Measurements from ENCODE around the gene COL23A1. TPM values are rescaled to one million over a fixed set of nuclear protein-coding genes. Genes with fewer than 3 reads are reported as not detected.

COL23A1 gene
- under 1 TPM in 1 of 2 experiments, not detected in 1; 0.15 TPM for total RNA-seq

DNA sequence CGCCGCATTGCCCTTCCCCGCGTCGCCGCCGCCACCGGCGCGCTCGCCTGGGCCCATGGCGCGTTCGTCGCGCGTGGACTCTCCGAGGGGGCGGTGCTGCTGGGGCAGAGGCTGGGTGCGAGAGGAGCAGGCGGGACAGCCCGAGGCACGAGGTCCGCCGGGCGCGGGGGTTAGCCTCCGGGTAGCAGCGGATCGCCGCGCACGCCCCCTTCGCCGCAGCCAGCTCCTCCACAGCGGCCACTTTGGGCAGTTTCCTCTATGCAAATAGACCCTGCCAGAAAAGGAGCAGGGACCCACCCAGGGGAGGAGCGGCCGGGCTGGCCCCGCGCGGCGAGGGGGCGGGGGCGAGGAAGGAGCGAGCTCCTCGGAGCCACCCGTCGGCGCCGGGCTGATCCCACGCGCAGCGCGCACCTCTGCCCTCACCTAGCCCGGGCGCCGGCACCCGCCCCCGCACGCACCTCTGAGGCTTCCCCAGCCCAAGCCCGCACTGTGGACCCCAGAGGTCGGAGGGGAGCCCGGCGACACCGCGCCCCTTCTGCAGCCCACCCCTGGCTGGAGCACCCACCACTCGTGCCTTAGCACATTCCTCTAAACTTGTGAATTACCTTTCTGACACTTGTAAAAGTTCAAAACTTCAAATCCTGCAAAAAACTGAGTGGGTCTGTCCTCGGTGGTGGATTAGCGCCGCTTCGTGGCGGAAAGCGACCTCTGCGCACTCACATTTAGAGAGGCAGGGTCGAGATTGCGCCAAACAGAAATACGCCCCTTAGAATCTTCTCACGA is at the start of gene COL23A1:
COL23A1 (minus strand) TSS at position 253 of the 783 bp plus-strand sequence.
- peaks cover 15% of the 10 kb centered on the region for H3K36me3 Mint-ChIP-seq
- H3K27me3 Mint-ChIP-seq, result peaks cover 41% of the 10 kb centered on the region
- peaks cover 16% of the 10 kb centered on the region for H3K9me3 Mint-ChIP-seq
- peak within 1 kb of the TSS; percentile 37 for H3K4me3 Mint-ChIP-seq
- CTCF ChIA-PET, result interaction anchor here (2.0 kb wide), 1 partner anchor 307 kb away, joined by 6 read pairs; no protein-coding TSS in a partner anchor
- H3K27ac Mint-ChIP-seq, result no peak within 1 kb of the TSS
- peak; percentile 49 for DNase-seq
- peaks cover 5% of the 10 kb centered on the region for H3K4me1 Mint-ChIP-seq (ENCODE audit: low read depth)
- POLR2A ChIA-PET, result no interaction called here
- intact Hi-C loops (cut with micrococcal nuclease), result loop anchor here (2.0 to 5.0 kb wide), 2 partner anchors 310 to 353 kb away; no protein-coding TSS in a partner anchor

DNA sequence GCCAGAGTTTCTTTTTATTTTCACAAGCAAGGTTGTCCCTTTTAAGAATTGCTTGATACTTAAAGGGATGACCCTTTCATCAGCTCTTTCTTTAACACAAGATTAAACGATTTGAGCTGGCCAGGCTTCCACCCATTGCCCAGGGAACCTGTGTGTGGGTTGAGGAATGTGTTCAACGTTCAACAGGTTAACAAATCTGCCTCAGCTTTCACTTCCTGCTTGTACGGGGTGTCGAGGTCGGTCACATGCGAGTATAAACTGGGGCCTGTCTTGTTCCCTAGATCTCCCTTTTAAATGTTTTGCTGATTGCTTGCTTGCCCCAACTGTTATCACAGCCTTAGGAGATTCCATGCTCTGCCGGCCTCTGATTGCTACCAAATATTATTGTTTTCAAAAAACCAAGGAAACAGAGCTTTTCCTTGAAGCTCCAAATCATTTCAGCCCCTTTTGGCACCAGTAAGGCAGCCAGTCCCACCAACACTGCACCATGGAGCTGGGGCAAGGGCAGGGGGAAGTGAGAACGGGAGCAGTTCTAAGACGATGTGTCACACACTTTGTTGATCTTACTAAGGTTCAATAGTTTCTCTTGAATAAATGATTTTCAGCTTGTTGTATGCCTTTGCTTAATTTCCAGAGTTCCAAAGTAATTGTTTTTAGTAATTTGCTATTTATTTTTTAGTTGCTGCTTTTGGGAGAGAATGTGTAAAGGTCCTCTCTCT is 47.3 kb upstream of the COL23A1 start:
- Mint-ChIP-seq H3K4me1 (ENCODE audit: low read depth) (no peaks in the 10 kb centered on the region), H3K27ac (no peak overlapping the region), H3K27me3 (peaks cover 6% of the 10 kb centered on the region), H3K36me3 (peaks cover 1% of the 10 kb centered on the region), H3K9me3 (peaks cover 5% of the 10 kb centered on the region), H3K4me3 (no peak overlapping the region)
- ChIA-PET CTCF (no interaction called here), POLR2A (interaction anchor here (1.1 kb wide), 1 partner anchor 12 kb away, joined by 5 read pairs; no protein-coding TSS in a partner anchor)
- intact Hi-C loops (cut with micrococcal nuclease), result no loop called here
- no peak for DNase-seq

DNA sequence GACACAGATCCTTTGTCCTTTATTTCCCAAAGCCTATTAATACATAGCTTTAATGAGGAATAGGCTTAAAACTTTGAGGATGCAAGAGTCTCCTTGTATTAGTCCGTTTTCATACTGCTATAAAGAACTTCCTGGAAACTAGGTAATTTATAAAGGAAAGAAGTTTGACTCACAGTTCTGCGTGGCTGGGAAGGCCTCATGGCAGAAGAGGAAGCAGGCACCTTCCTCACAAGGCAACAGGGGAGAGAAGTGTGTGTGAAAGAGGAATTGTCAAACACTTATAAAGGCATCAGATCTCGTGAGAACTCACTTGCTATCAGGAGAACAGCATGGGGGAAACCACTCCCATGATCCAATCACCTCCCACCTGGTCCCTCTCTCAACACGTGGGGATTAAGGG is 42.1 kb upstream of the COL23A1 start:
- no peaks in the 10 kb centered on the region for H3K9me3 Mint-ChIP-seq
- intact Hi-C loops (cut with micrococcal nuclease), result no loop called here
- no peaks in the 10 kb centered on the region for H3K4me1 Mint-ChIP-seq (ENCODE audit: low read depth)
- ChIA-PET CTCF (no interaction called here), POLR2A (no interaction called here)
- no peak overlapping the region for H3K4me3 Mint-ChIP-seq
- no peak overlapping the region for H3K27ac Mint-ChIP-seq
- no peaks in the 10 kb centered on the region for H3K36me3 Mint-ChIP-seq
- DNase-seq, result no peak
- H3K27me3 Mint-ChIP-seq, result peaks cover 5% of the 10 kb centered on the region

DNA sequence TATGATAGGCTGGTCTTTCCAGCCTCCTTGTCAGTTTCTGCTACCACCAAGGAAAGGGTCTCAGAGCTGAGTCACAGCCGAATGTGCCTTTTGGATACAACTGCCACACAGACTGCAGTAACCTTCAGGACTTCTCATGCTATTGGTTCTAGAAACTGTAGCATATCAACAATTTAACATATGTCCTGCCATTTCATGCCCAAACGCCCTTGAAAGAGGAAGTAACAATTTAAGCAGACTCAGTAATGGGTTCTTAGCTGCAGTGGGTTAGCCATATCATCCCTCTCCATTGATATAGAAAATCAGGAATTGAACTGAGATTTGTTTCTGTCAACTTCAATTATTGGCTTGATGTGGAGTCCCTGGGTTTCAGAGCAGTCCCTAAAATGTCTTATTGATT is 40.8 kb upstream of the COL23A1 start:
- Mint-ChIP-seq H3K27ac (no peak overlapping the region), H3K4me3 (no peak overlapping the region), H3K4me1 (ENCODE audit: low read depth) (no peaks in the 10 kb centered on the region), H3K9me3 (no peaks in the 10 kb centered on the region), H3K36me3 (peaks cover 2% of the 10 kb centered on the region), H3K27me3 (peaks cover 5% of the 10 kb centered on the region)
- DNase-seq, result no peak
- intact Hi-C loops (cut with micrococcal nuclease), result no loop called here
- ChIA-PET CTCF (no interaction called here), POLR2A (no interaction called here)

DNA sequence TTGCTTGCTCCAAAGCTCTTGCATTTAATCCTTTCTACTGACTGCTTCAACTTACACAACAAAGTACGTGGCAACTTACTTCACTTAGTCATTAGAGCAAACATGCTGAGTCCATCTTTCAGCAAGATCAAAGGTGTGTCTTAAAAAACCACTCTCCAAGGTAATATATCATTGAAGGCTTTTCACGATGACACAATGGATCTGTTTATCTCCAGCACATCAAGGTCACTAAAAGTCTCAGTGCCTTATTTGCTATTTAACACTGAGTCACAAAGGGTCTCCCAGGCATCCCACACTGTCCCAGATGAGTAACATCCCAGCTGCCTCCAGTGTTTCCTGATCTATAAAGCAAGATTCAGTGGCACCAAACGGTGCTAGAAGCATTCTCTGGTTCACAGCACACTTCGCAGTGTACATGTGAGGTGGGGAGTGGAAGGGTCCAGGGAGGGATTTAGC is 40.3 kb upstream of the COL23A1 start:
- DNase-seq, result no peak
- Mint-ChIP-seq H3K27me3 (peaks cover 5% of the 10 kb centered on the region), H3K36me3 (peaks cover 2% of the 10 kb centered on the region), H3K4me1 (ENCODE audit: low read depth) (peaks cover 2% of the 10 kb centered on the region), H3K27ac (no peak overlapping the region), H3K9me3 (no peaks in the 10 kb centered on the region), H3K4me3 (no peak overlapping the region)
- ChIA-PET POLR2A (interaction anchor here (0.6 kb wide), 2 partner anchors 16 to 21 kb away, joined by 4 read pairs; no protein-coding TSS in a partner anchor), CTCF (no interaction called here)
- intact Hi-C loops (cut with micrococcal nuclease), result no loop called here

DNA sequence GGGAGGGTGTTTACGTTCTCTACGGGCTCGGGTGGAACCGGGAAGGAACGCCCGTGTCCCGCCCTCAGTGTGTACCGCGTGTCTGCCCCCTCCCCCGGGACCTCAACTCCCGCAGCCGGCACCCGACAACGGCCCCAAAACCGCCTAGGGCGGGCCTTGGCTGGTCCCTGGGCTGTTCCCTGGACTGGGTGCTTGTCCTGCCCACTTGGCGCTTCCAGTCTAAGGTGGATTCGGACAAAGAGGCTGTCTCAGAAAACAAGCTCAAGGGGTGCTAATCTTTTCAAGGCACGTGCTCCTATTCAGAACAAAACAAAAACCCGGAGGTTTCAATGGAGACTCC is 37.0 kb upstream of the COL23A1 start:
- Mint-ChIP-seq H3K4me3 (peak overlapping the region; percentile 48), H3K27me3 (no peaks in the 10 kb centered on the region)

DNA sequence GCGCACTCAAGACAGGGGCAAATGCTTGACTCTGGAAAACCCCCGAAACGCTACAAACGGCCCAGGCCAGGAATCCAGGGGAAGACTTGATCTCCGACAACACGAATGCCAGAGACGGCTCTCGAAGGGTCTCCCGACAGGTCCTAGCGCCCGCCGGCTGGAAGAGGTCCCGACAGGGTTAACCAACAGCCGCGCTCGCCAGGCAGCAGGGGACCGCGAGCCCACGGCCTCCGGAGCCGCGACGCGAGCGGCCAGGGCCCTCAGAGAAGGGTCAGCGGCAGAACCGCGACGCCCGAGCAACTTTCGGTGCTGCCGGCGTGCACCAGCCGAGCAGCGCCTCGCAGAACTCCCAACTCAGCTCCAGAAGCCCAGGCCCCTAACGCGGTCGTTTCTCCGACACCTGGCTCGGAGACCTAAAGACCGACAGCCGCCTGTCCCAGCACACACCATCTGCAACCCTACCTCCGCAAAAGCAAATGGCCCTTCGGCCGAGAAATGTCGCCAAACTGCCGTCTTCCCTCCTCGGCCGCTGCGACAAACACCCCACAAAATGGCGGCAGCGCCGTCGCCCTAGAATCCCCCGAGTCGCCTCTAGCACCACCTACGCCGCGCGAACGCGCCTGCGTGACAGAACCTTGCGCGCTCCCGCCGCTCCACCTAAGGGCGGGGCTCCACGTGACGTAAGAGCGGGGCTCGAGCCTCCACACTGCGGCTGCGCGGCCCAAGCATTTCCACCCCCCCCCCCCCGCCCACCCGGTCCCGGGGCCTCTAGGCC is 36.5 kb upstream of the COL23A1 start, which contains the start of gene CLK4:
CLK4 (minus strand) TSS at position 567 of the 775 bp plus-strand sequence. CDS start 3,634 bp downstream, outside the sequence.
- Mint-ChIP-seq H3K9me3 (no peaks in the 10 kb centered on the region), H3K4me1 (ENCODE audit: low read depth) (peaks cover 28% of the 10 kb centered on the region), H3K36me3 (peaks cover 11% of the 10 kb centered on the region), H3K27ac (peak within 1 kb of the TSS; percentile 98), H3K4me3 (peak within 1 kb of the TSS; percentile 92), H3K27me3 (no peaks in the 10 kb centered on the region)
- ChIA-PET POLR2A (interaction anchor here (0.7 kb wide), 1 partner anchor 1104 kb away, joined by 5 read pairs; no protein-coding TSS in a partner anchor), CTCF (no interaction called here)
- peak; percentile 97 for DNase-seq
- intact Hi-C loops (cut with micrococcal nuclease), result loop anchor here (1.0 to 10.0 kb wide), 6 partner anchors 104 to 996 kb away; partner anchors contain the start of genes HNRNPAB, HNRNPH1, RUFY1 and ZNF354A

More for the DNA sequence above, 37.0 kb upstream of the COL23A1 start:
- DNase-seq, result no peak
- H3K27ac Mint-ChIP-seq, result peak overlapping the region; percentile 38
- intact Hi-C loops (cut with micrococcal nuclease), result loop anchor here (1.0 to 10.0 kb wide), 6 partner anchors 103 to 996 kb away; partner anchors contain the start of genes HNRNPAB, HNRNPH1, RUFY1 and ZNF354A
- no peaks in the 10 kb centered on the region for H3K9me3 Mint-ChIP-seq
- CTCF ChIA-PET, result no interaction called here
- peaks cover 28% of the 10 kb centered on the region for H3K4me1 Mint-ChIP-seq (ENCODE audit: low read depth)
- POLR2A ChIA-PET, result interaction anchor here (0.7 kb wide), 1 partner anchor 1104 kb away, joined by 5 read pairs; no protein-coding TSS in a partner anchor
- peaks cover 7% of the 10 kb centered on the region for H3K36me3 Mint-ChIP-seq

DNA sequence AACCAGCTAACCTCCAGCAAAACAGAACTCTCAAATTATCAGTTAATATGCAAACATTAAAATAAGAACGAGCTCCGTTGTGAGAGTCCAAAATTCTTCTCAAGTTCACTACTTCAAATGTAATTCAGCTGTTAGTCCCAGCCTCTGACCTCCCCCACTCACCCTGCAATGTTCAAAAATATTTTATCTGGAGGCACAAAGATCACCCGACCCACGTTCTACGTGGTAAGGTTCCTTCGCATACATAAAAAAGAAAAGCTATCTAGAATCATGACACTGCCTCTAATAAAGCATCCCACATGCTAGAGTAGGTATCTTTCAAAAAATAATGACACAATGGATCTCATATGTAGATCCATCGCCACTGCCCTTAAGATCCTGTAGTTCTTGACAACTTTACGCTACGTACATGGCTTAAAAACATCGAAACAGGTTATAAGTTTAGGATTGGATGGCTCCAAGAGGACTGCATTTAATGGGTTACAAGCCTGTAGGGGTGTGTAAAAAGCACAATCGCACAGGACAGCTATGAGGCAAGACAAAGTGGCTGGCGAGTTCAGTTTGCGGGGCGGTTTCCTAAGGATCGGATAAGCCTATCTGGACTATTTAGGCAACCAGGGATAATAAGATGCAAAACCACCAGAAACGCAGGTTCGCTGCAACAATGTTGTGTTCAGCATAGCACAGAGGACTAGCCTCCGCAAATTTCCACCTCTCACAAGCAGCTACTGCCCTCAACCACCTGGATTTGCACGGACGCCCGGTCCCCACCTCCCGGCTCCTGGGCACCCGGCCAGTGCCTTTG is 35.7 kb upstream of the COL23A1 start:
- H3K4me3 Mint-ChIP-seq, result peak overlapping the region; percentile 92
- intact Hi-C loops (cut with micrococcal nuclease), result loop anchor here (1.0 to 10.0 kb wide), 6 partner anchors 12 to 997 kb away; partner anchors contain the start of genes HNRNPAB, HNRNPH1, RUFY1 and ZNF354B
- peaks cover 33% of the 10 kb centered on the region for H3K4me1 Mint-ChIP-seq (ENCODE audit: low read depth)
- peaks cover 14% of the 10 kb centered on the region for H3K36me3 Mint-ChIP-seq
- no peaks in the 10 kb centered on the region for H3K9me3 Mint-ChIP-seq
- POLR2A ChIA-PET, result interaction anchor here (0.6 to 1.4 kb wide), 3 partner anchors 11 to 1141 kb away, joined by 4 to 5 read pairs (median 4); no protein-coding TSS in a partner anchor
- CTCF ChIA-PET, result no interaction called here
- peak overlapping the region; percentile 98 for H3K27ac Mint-ChIP-seq
- H3K27me3 Mint-ChIP-seq, result no peaks in the 10 kb centered on the region
- no peak for DNase-seq

DNA sequence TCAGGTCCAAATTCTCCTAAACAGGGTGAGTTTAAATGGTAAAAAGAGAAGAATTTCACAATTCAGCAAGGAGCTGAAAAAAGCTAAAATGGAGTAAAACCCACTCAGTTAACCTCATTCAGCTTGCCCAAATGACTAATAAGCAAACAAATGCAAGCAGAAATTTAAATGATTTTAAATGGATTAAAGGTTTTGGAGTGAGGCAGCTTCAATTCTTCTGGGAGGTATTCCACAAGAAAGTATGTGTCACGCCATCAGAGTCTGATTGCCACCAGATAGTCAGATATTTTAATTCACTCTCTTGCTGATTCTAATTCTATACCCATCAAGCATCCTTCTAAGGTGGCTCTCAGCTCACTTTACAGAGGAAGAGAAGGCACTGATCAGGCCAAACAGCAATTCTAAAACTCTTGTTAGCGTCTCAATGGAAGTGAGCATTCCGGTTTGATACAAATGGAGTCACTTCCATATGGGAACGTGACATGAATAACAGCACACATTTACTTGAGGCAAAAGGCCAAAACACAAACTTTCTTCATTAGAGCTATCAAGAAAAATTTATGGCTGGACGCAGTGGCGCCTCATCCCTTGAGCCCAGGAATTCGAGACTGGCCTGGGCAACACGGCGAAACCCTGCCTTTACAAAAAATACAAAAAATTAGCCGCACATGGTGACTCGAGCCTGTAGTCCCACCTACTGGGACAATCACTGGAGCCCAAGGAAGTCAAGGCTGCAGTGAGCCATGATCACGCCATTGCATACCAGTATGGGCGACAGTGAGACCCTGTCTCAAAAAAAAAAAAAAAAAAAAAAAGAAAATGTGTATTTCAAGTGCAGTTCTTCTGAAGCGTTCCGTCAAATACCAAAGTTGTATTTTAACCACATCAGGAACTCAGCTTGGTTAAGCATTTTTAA is 34.7 kb upstream of the COL23A1 start:
- intact Hi-C loops (cut with micrococcal nuclease), result loop anchor here (1.0 to 10.0 kb wide), 3 partner anchors 11 to 930 kb away; partner anchors contain the start of genes HNRNPAB and RUFY1
- CTCF ChIA-PET, result interaction anchor here (0.6 to 1.7 kb wide), 3 partner anchors 30 to 390 kb away, joined by 3 to 4 read pairs (median 4); no protein-coding TSS in a partner anchor
- H3K9me3 Mint-ChIP-seq, result no peaks in the 10 kb centered on the region
- H3K27ac Mint-ChIP-seq, result peak overlapping the region; percentile 49
- H3K27me3 Mint-ChIP-seq, result no peaks in the 10 kb centered on the region
- H3K4me1 Mint-ChIP-seq (ENCODE audit: low read depth), result peaks cover 43% of the 10 kb centered on the region
- peak overlapping the region; percentile 92 for H3K4me3 Mint-ChIP-seq
- DNase-seq, result no peak
- H3K36me3 Mint-ChIP-seq, result peaks cover 23% of the 10 kb centered on the region
- POLR2A ChIA-PET, result interaction anchor here (0.6 to 1.4 kb wide), 3 partner anchors 12 to 1142 kb away, joined by 4 to 5 read pairs (median 4); no protein-coding TSS in a partner anchor

DNA sequence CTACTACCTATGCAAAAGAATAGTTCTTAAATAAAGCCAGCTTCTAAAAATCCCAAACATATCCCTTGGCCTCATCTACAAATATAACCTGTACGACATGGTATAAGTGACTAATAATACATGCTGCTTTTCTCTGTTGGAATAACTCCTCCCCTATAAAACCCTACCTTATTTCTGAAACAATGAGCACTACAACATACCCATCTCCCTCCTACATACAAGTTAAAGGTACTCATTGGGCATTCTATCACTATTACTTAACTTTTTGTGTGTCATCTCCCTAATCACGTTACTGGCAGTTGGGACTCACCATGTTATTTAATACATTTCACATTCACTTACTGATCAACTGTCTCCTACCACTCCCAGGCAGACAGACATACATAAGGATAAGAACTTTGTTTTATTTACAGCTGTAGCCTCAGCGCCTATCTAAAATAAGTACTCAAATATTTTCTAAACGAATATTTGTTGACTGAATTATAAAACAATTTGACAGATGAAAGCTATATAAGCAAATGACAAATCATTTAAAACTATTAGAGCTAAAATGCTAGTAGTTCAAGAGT is 32.6 kb upstream of the COL23A1 start:
- DNase-seq, result no peak
- Mint-ChIP-seq H3K27me3 (no peaks in the 10 kb centered on the region), H3K4me3 (no peak overlapping the region), H3K27ac (no peak overlapping the region), H3K36me3 (peaks cover 36% of the 10 kb centered on the region), H3K4me1 (ENCODE audit: low read depth) (peaks cover 59% of the 10 kb centered on the region), H3K9me3 (no peaks in the 10 kb centered on the region)
- POLR2A ChIA-PET, result no interaction called here
- intact Hi-C loops (cut with micrococcal nuclease), result loop anchor here (10.0 kb wide), 2 partner anchors 418 to 932 kb away; partner anchors contain the start of genes HNRNPAB and RUFY1
- CTCF ChIA-PET, result no interaction called here
